HFFc6 (cell line): Measurements from ENCODE around the gene SEPTIN2. TPM values are rescaled to one million over a fixed set of nuclear protein-coding genes. Genes with fewer than 3 reads are reported as not detected.
"Not testable (repeated sequence)": the region's sequence is repeated elsewhere in the genome, so short reads cannot be mapped to it uniquely, and the experiment has no call there.

Experiments
- DNase-seq: peaks from one replicate; pipeline ENCODE4 v3.0.0-alpha.2; 2018
- H3K27ac Mint-ChIP-seq: 2 replicates; pipeline ENCODE4 v1.8.0; 2020; ENCODE audit warnings: mild to moderate bottlenecking, mixed read lengths
- H3K27me3 Mint-ChIP-seq: 2 replicates; pipeline ENCODE4 v1.8.0; 2021; ENCODE audit warnings: mild to moderate bottlenecking, moderate library complexity, mixed read lengths; ENCODE audit not compliant: insufficient read depth
- H3K36me3 Mint-ChIP-seq: 2 replicates; pipeline ENCODE4 v1.8.0; 2021; ENCODE audit warnings: low read depth, mixed read lengths
- H3K4me1 Mint-ChIP-seq: 2 replicates; pipeline ENCODE4 v1.8.0; 2020; ENCODE audit warnings: low read depth, mixed read lengths
- H3K4me3 Mint-ChIP-seq: 2 replicates; pipeline ENCODE4 v1.8.0; 2020; ENCODE audit warnings: mild to moderate bottlenecking, moderate library complexity, mixed read lengths
- H3K9me3 Mint-ChIP-seq: 2 replicates; pipeline ENCODE4 v1.8.0; 2020; ENCODE audit warnings: mild to moderate bottlenecking, mixed read lengths
- total RNA-seq, 6 experiments: library from RNA; stranded (reverse); fragmentation: NEBNext Ultra II Directional; extraction: Animal tissue kit (Norgen Biotek cat#: 25700); gene quantifications; 2 replicates in 1 of 6; 3 replicates in 5 of 6; pipeline ENCODE4 v1.2.3, GENCODE V29; 2021
- TF ChIP-seq, protein P1 (sequence below): fragments of 200-600 bp; sonication (generic); IDR thresholded peaks from 2 replicates; pipeline ENCODE4 v1.5.0; 2021; ENCODE audit warnings: antibody characterized with exemption, mild to moderate bottlenecking

Gene SEPTIN2
- total RNA-seq, 6 experiments from 2014 or later = 399 to 468 (median 441) TPM

GRCh38 chr2:241386519-241386918, 70.8 kb downstream of the SEPTIN2 start:
- Mint-ChIP-seq H3K9me3 (no peaks in the 10 kb centered on the region), H3K27ac (no peak overlapping the region), H3K27me3 (no peaks in the 10 kb centered on the region; the same call in 1 of the 2 replicates), H3K36me3 (peaks cover 22% of the 10 kb centered on the region), H3K4me3 (no peak overlapping the region), H3K4me1 (peaks cover 14% of the 10 kb centered on the region)
- no peak for DNase-seq
- TF ChIP-seq, protein P1, sequence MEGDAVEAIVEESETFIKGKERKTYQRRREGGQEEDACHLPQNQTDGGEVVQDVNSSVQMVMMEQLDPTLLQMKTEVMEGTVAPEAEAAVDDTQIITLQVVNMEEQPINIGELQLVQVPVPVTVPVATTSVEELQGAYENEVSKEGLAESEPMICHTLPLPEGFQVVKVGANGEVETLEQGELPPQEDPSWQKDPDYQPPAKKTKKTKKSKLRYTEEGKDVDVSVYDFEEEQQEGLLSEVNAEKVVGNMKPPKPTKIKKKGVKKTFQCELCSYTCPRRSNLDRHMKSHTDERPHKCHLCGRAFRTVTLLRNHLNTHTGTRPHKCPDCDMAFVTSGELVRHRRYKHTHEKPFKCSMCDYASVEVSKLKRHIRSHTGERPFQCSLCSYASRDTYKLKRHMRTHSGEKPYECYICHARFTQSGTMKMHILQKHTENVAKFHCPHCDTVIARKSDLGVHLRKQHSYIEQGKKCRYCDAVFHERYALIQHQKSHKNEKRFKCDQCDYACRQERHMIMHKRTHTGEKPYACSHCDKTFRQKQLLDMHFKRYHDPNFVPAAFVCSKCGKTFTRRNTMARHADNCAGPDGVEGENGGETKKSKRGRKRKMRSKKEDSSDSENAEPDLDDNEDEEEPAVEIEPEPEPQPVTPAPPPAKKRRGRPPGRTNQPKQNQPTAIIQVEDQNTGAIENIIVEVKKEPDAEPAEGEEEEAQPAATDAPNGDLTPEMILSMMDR = no peak

DNA sequence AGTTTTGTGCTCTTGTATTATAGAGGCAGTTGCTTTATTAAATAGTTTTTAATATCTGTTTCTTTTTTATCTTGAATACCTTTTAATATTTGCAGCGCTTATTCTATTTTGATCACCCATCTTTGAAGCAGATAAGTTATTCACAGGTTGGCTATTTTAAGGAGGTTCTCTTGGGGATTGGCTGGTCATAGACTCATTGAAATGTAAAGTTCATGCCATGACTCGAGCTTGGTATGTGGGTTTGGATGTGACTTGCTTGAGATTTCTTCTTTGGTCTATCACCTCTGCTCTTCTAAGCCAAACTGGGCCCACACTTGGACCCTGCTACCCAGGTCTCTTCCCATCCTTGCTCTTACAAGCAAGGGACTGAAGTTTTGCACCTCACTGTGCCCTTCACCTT, 74.0 kb downstream of the SEPTIN2 start:
- Mint-ChIP-seq H3K9me3 (no peaks in the 10 kb centered on the region), H3K4me1 (peaks cover 13% of the 10 kb centered on the region), H3K27ac (no peak overlapping the region), H3K27me3 (no peaks in the 10 kb centered on the region; the same call in 1 of the 2 replicates), H3K36me3 (peaks cover 5% of the 10 kb centered on the region; the same call in 1 of the 2 replicates), H3K4me3 (no peak overlapping the region)
- TF ChIP-seq, protein P1 = no peak
- DNase-seq = no peak

GRCh38 chr2:241390301-241391206, 74.8 kb downstream of the SEPTIN2 start:
- Mint-ChIP-seq H3K36me3 (peaks cover 5% of the 10 kb centered on the region; the same call in 1 of the 2 replicates), H3K4me1 (peaks cover 13% of the 10 kb centered on the region), H3K27ac (no peak overlapping the region), H3K4me3 (no peak overlapping the region), H3K9me3 (no peaks in the 10 kb centered on the region), H3K27me3 (no peaks in the 10 kb centered on the region; the same call in 1 of the 2 replicates)
- no peak for DNase-seq
- TF ChIP-seq, protein P1 = no peak

DNA sequence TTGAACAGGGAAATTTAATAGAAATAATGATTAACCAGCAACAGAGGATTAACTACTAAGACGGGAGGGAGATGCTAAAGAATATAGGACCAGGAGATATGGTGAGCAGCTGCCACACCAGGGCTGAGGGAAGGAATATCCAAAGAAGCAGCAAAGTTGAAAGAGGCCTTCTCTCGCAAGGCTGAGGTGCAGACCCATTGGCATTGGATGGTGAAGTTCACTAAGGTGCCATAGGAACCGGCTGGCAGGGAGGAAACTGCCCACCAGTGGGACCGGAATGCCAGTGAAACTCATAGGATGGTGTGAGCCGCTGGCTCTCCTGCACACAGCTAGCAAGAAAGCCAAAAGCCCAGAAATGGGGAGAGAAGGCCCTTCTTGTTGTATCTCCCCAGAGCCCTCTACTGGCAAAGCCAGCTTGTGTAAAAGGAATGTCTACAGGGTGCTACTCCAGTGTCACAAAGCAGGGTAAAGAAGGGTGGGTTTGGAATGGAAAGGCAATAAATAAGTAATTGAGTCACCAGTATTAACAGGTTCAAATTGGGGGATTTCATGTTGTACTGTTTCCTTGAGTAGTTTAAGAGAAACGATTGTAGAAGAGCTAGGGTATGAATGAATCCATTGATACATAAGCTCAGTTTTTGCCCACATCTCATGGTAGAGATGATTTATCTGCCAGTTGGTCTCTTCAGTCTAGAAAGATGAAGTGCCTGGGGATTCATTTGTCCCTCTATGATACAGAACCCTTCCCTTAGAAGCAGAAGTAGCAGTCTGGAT, 76.4 kb downstream of the SEPTIN2 start:
- Mint-ChIP-seq H3K9me3 (no peaks in the 10 kb centered on the region), H3K27ac (no peak overlapping the region), H3K4me1 (peaks cover 13% of the 10 kb centered on the region), H3K36me3 (peaks cover 5% of the 10 kb centered on the region; the same call in 1 of the 2 replicates), H3K4me3 (no peak overlapping the region), H3K27me3 (no peaks in the 10 kb centered on the region)
- peak; percentile 48 for DNase-seq
- TF ChIP-seq, protein P1 = peak; percentile 69

DNA sequence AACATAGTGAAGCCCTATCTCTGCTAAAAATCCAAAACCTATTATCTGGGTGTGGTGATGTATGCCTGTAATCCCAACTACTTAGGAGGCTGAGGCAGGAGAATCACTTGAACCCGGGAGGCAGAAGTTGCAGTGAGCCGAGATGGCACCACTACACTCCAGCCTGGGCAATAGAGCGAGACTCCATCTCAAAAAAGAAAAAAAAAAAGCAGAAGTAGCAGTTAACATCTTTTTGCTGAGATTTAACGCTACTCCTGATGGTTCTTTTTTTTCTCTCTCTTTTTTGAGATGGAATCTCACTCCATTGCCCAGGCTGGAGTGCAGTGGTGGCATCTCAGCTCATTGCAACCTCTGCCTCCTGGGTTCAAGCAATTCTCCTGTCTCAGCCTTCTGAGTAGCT, 77.0 kb downstream of the SEPTIN2 start:
- DNase-seq, H3K4me3 Mint-ChIP-seq, H3K36me3 Mint-ChIP-seq, H3K9me3 Mint-ChIP-seq, H3K27me3 Mint-ChIP-seq, H3K27ac Mint-ChIP-seq: not testable (repeated sequence)
- peaks cover 13% of the 10 kb centered on the region for H3K4me1 Mint-ChIP-seq
